HFFc6 (cell line): ENCODE measurements around the gene AKIRIN2. TPM values are rescaled to one million over a fixed set of nuclear protein-coding genes. Genes with fewer than 3 reads are reported as not detected.

Experiments used
- DNase-seq: peaks from one replicate; pipeline ENCODE4 v3.0.0-alpha.2; 2018
- H3K27ac Mint-ChIP-seq: 2 replicates; pipeline ENCODE4 v1.8.0; 2020; ENCODE audit warnings: mild to moderate bottlenecking, mixed read lengths
- H3K27me3 Mint-ChIP-seq: 2 replicates; pipeline ENCODE4 v1.8.0; 2021; ENCODE audit warnings: mild to moderate bottlenecking, moderate library complexity, mixed read lengths; ENCODE audit not compliant: insufficient read depth
- H3K36me3 Mint-ChIP-seq: 2 replicates; pipeline ENCODE4 v1.8.0; 2021; ENCODE audit warnings: low read depth, mixed read lengths
- H3K4me1 Mint-ChIP-seq: 2 replicates; pipeline ENCODE4 v1.8.0; 2020; ENCODE audit warnings: low read depth, mixed read lengths
- H3K4me3 Mint-ChIP-seq: 2 replicates; pipeline ENCODE4 v1.8.0; 2020; ENCODE audit warnings: mild to moderate bottlenecking, moderate library complexity, mixed read lengths
- H3K9me3 Mint-ChIP-seq: 2 replicates; pipeline ENCODE4 v1.8.0; 2020; ENCODE audit warnings: mild to moderate bottlenecking, mixed read lengths
- CTCF ChIP-seq: fragments of 200-600 bp; sonication (generic); IDR thresholded peaks from 2 replicates; pipeline ENCODE4 v1.5.0; 2021; ENCODE audit warnings: antibody characterized with exemption, mild to moderate bottlenecking
- total RNA-seq, 6 experiments: library from RNA; stranded (reverse); fragmentation: NEBNext Ultra II Directional; extraction: Animal tissue kit (Norgen Biotek cat#: 25700); gene quantifications; 2 replicates in 1 of 6; 3 replicates in 5 of 6; pipeline ENCODE4 v1.2.3, GENCODE V29; 2021

Gene AKIRIN2
- total RNA-seq, 6 experiments from 2014 or later: 47.0 to 63.1 (median 55.8) TPM

- TF ChIP-seq CTCF: no peak
- H3K36me3 Mint-ChIP-seq: peaks cover 6% of the 10 kb centered on the region; the same call in 1 of the 2 replicates
- no peak overlapping the region for H3K4me3 Mint-ChIP-seq
- no peak for DNase-seq
- H3K27ac Mint-ChIP-seq: peak overlapping the region; percentile 18; the same call in 1 of the 2 replicates
- no peaks in the 10 kb centered on the region for H3K9me3 Mint-ChIP-seq
- H3K4me1 Mint-ChIP-seq: peaks cover 19% of the 10 kb centered on the region
- no peaks in the 10 kb centered on the region for H3K27me3 Mint-ChIP-seq
Measured at GRCh38 chr6:87630746-87631145, 71.3 kb downstream of the AKIRIN2 start.

GRCh38 chr6:87628881-87629280, 73.2 kb downstream of the AKIRIN2 start:
- Mint-ChIP-seq H3K4me3 (no peak overlapping the region), H3K9me3 (no peaks in the 10 kb centered on the region), H3K36me3 (peaks cover 15% of the 10 kb centered on the region; the same call in 1 of the 2 replicates), H3K27me3 (no peaks in the 10 kb centered on the region), H3K4me1 (peaks cover 19% of the 10 kb centered on the region), H3K27ac (no peak overlapping the region)
- TF ChIP-seq CTCF: no peak
- DNase-seq: peak; percentile 17

- H3K4me3 Mint-ChIP-seq: no peak overlapping the region
- H3K27me3 Mint-ChIP-seq: no peaks in the 10 kb centered on the region
- H3K27ac Mint-ChIP-seq: no peak overlapping the region
- TF ChIP-seq CTCF: no peak
- H3K4me1 Mint-ChIP-seq: peaks cover 22% of the 10 kb centered on the region
- H3K9me3 Mint-ChIP-seq: no peaks in the 10 kb centered on the region
- peaks cover 19% of the 10 kb centered on the region for H3K36me3 Mint-ChIP-seq
- no peak for DNase-seq
Measured at GRCh38 chr6:87628424-87628823, 73.6 kb downstream of the AKIRIN2 start.

Other genes starting within 250 kb of the AKIRIN2 start
- 10 to 100 TPM; 11.8 to 14.9 (median 13.9) TPM for gene SLC35A1, start 229.3 kb downstream of the AKIRIN2 start, total RNA-seq
- gene RARS2, start 112.2 kb downstream of the AKIRIN2 start, total RNA-seq: 10 to 100 TPM; 48.3 to 62.0 (median 58.3) TPM
- 10 to 100 TPM; 26.7 to 35.1 (median 29.7) TPM for gene ORC3, start 112.1 kb downstream of the AKIRIN2 start, total RNA-seq